ENCODE data around the gene TNFAIP2.

The TNFAIP2 gene

GRCh38 chr14:103178521-103178920 lies 55.3 kb downstream of the TNFAIP2 start:
- Histone ChIP-seq H3K4me3 (ENCODE audit: low read length) (no peak overlapping the region), H3K4me1 (ENCODE audit: control insufficient read depth, insufficient read depth, low read length) (no peaks in the 10 kb centered on the region)

DNA sequence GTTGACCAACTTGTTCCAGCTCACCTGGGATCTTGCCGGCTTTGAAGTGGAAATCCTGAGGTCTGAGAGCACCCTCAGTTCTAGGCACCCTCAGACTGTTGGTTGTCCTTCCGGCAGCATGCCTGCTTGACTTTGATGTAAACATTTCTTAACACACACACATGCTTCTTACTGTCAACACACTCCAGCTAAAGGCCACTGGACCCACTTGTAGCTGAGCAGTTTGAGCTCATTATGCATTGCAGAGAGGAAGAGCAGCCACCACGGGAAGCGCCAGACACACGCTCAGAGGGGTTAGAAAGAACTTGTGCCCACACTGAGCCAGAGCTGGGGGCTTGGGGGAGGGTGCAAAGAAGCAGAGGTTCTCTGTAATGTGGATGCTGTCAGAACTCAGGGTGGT lies 55.8 kb downstream of the TNFAIP2 start:
- H3K4me3 ChIP-seq (ENCODE audit: low read length): no peak overlapping the region
- no peaks in the 10 kb centered on the region for H3K36me3 ChIP-seq (ENCODE audit: insufficient read depth, low read length)
- H3K27me3 ChIP-seq (ENCODE audit: control insufficient read depth, insufficient read depth, low read length): peaks cover 30% of the 10 kb centered on the region
- H3K4me1 ChIP-seq (ENCODE audit: control insufficient read depth, insufficient read depth, low read length): no peaks in the 10 kb centered on the region
- no peak overlapping the region for H3K9ac ChIP-seq (ENCODE audit: low read depth, low read length)
- H3K9me3 ChIP-seq (replicated peaks; ENCODE audit: low read length): peaks cover 9% of the 10 kb centered on the region
- H3K4me2 ChIP-seq (ENCODE audit: low read length): no peak overlapping the region

More at GRCh38 chr14:103178521-103178920, 55.3 kb downstream of the TNFAIP2 start:
- H3K4me2 ChIP-seq (ENCODE audit: low read length): no peak overlapping the region
- H3K27me3 ChIP-seq (ENCODE audit: control insufficient read depth, insufficient read depth, low read length): peaks cover 31% of the 10 kb centered on the region
- no peaks in the 10 kb centered on the region for H3K36me3 ChIP-seq (ENCODE audit: insufficient read depth, low read length)
- H3K9me3 ChIP-seq (replicated peaks; ENCODE audit: low read length): peaks cover 12% of the 10 kb centered on the region
- no peak overlapping the region for H3K9ac ChIP-seq (ENCODE audit: low read depth, low read length)

GRCh38 chr14:103180331-103180730 lies 57.1 kb downstream of the TNFAIP2 start:
- Histone ChIP-seq H3K27me3 (ENCODE audit: control insufficient read depth, insufficient read depth, low read length) (peaks cover 22% of the 10 kb centered on the region), H3K4me3 (ENCODE audit: low read length) (no peak overlapping the region), H3K4me1 (ENCODE audit: control insufficient read depth, insufficient read depth, low read length) (no peaks in the 10 kb centered on the region), H3K4me2 (ENCODE audit: low read length) (no peak overlapping the region), H3K9ac (ENCODE audit: low read depth, low read length) (no peak overlapping the region), H3K36me3 (ENCODE audit: insufficient read depth, low read length) (no peaks in the 10 kb centered on the region), H3K9me3 (replicated peaks; ENCODE audit: low read length) (peaks cover 4% of the 10 kb centered on the region)

DNA sequence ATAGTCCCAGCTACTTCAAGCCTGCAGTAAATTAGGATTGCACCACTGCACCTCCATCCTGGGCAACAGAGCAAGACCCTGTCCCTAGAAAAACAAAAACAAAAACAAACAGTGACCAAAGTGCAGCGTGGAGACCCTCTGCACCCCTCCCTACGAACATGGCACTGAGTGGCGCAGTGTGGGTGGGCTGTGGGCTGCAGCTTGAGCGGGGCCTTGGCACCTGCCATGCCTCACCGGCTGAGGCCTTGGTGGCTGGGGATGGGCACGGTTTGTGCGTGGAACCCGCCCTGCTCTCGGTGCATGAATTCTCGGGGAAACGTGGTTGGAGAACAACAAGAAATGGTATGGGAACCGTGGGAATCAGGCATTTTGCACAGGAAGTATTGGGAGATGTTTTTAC lies 60.8 kb downstream of the TNFAIP2 start:
- Histone ChIP-seq H3K27me3 (ENCODE audit: control insufficient read depth, insufficient read depth, low read length) (peaks cover 45% of the 10 kb centered on the region), H3K36me3 (ENCODE audit: insufficient read depth, low read length) (no peaks in the 10 kb centered on the region), H3K9ac (ENCODE audit: low read depth, low read length) (no peak overlapping the region), H3K4me2 (ENCODE audit: low read length) (no peak overlapping the region), H3K4me1 (ENCODE audit: control insufficient read depth, insufficient read depth, low read length) (no peaks in the 10 kb centered on the region), H3K9me3 (replicated peaks; ENCODE audit: low read length) (no peaks in the 10 kb centered on the region), H3K4me3 (ENCODE audit: low read length) (no peak overlapping the region)

DNA sequence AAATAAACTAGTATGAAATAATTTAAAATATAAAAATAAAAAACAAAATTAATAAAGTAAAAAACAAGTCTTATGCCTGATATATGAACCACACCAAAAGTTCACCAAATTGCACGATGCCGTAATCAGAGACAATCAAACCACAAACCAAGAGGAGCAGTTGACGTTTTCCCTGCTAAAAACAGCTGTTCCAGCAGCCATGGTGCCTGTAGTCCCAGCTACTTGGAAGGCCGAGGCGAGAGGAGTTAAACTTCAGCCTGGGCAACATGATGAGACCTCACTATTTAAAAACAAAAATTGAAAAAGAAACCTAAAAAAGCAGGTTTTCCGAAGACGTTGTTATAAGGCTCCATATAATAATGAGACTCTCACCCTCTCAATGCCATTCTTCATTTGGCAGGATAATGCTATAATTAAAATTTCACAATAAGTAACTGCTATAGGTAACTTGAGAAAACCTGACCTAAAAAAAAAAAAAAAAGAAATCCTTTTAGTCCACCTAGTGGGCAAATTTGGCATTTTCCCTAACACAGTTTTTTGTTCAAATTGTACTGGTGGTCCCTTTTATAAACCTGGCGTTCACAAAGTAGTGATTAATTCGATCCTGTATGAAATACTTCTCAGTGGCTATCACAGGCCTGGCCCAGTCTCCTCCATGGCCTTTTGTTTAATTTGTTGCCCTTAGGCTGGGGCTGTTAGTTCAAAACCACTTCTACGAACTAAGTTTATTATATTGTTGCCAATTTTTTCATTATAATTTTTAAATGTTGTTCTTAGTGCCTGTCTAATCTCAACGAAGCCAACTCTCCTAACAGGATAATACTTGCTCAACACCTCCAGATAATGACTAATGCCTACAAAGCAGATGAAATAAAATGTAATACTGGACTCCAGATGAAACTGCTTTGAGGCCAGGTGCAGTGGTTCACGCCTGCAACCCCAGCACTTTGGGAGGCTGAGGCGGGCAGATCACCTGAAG lies 62.1 kb downstream of the TNFAIP2 start:
- H3K4me3 ChIP-seq (ENCODE audit: low read length): no peak overlapping the region
- H3K9ac ChIP-seq (ENCODE audit: low read depth, low read length): no peak overlapping the region
- no peaks in the 10 kb centered on the region for H3K36me3 ChIP-seq (ENCODE audit: insufficient read depth, low read length)
- H3K4me2 ChIP-seq (ENCODE audit: low read length): no peak overlapping the region
- peaks cover 39% of the 10 kb centered on the region for H3K27me3 ChIP-seq (ENCODE audit: control insufficient read depth, insufficient read depth, low read length)
- no peaks in the 10 kb centered on the region for H3K4me1 ChIP-seq (ENCODE audit: control insufficient read depth, insufficient read depth, low read length)
- H3K9me3 ChIP-seq (replicated peaks; ENCODE audit: low read length): no peaks in the 10 kb centered on the region

GRCh38 chr14:103186241-103186822 lies 63.1 kb downstream of the TNFAIP2 start:
- H3K4me1 ChIP-seq (ENCODE audit: control insufficient read depth, insufficient read depth, low read length): no peaks in the 10 kb centered on the region
- no peak overlapping the region for H3K9ac ChIP-seq (ENCODE audit: low read depth, low read length)
- H3K4me3 ChIP-seq (ENCODE audit: low read length): no peak overlapping the region
- H3K36me3 ChIP-seq (ENCODE audit: insufficient read depth, low read length): no peaks in the 10 kb centered on the region
- H3K9me3 ChIP-seq (replicated peaks; ENCODE audit: low read length): no peaks in the 10 kb centered on the region
- peaks cover 47% of the 10 kb centered on the region for H3K27me3 ChIP-seq (ENCODE audit: control insufficient read depth, insufficient read depth, low read length)
- no peak overlapping the region for H3K4me2 ChIP-seq (ENCODE audit: low read length)
